Smooth muscle cell (in vitro differentiated cells): Measurements from ENCODE around the gene PTPN14. TPM values are rescaled to one million over a fixed set of nuclear protein-coding genes. Genes with fewer than 3 reads are reported as not detected.

ENCODE experiments used
- DNase-seq: peaks from one replicate; lab custom pipeline; 2025; ENCODE audit not compliant: unreplicated experiment; lab: John Stamatoyannopoulos, UW
- H2AFZ ChIP-seq: fragments of 200-600 bp; sonication (generic); 2 replicates; pipeline ENCODE4 v1.6.0; 2016; ENCODE audit warnings: antibody characterized with exemption, low read depth, mild to moderate bottlenecking
- H3F3A ChIP-seq: fragments of 200-600 bp; sonication (generic); 2 replicates; pipeline ENCODE4 v1.6.0; 2017; ENCODE audit warnings: antibody characterized with exemption, low read depth
- H3K27ac ChIP-seq: fragments of 200-600 bp; sonication (generic); 2 replicates; pipeline ENCODE4 v1.5.1; 2016; ENCODE audit warnings: low read depth, mild to moderate bottlenecking
- H3K27me3 ChIP-seq: fragments of 200-600 bp; sonication (generic); 2 replicates; pipeline ENCODE4 v1.6.1; 2016; ENCODE audit warnings: low read depth, mild to moderate bottlenecking
- H3K36me3 ChIP-seq: fragments of 200-600 bp; sonication (generic); 2 replicates; pipeline ENCODE4 v1.5.1; 2016; ENCODE audit warnings: low read depth
- H3K4me1 ChIP-seq: fragments of 200-600 bp; sonication (generic); 2 replicates; pipeline ENCODE4 v1.5.1; 2016; ENCODE audit warnings: low read depth
- H3K4me2 ChIP-seq: fragments of 200-600 bp; sonication (generic); 2 replicates; pipeline ENCODE4 v1.6.0; 2016; ENCODE audit warnings: mild to moderate bottlenecking
- H3K4me3 ChIP-seq: fragments of 200-600 bp; sonication (generic); 2 replicates; pipeline ENCODE4 v1.5.1; 2016; ENCODE audit warnings: mild to moderate bottlenecking
- H3K79me2 ChIP-seq: fragments of 200-600 bp; sonication (generic); 2 replicates; pipeline ENCODE4 v1.6.0; 2016; ENCODE audit warnings: low read depth, mild to moderate bottlenecking
- H3K9ac ChIP-seq: fragments of 200-600 bp; sonication (generic); 2 replicates; pipeline ENCODE4 v1.6.0; 2016; ENCODE audit warnings: low read depth
- H3K9me3 ChIP-seq: fragments of 200-600 bp; sonication (generic); replicated peaks from 2 replicates; pipeline ENCODE4 v1.5.1; 2016; ENCODE audit warnings: low read depth
- H4K20me1 ChIP-seq: fragments of 200-600 bp; sonication (generic); 2 replicates; pipeline ENCODE4 v1.6.0; 2016; ENCODE audit warnings: low read depth
- WGBS: methylation state at CpG from one replicate; pipeline ENCODE4 v1.1.7; 2016; ENCODE audit warnings: low lambda C conversion rate; 5-methylcytosine and 5-hydroxymethylcytosine counted together
- polyA plus RNA-seq: library from polyadenylated mRNA; unstranded; fragments of >200 nt; fragmentation: Nextera tagmentation; extraction: Ambion mirVana; gene quantifications from 2 replicates; pipeline ENCODE4 v1.2.1, GENCODE V29; 2016
- total RNA-seq: library from RNA; depleted of rRNA; stranded (reverse); fragments of >200 nt; gene quantifications from 2 replicates; pipeline ENCODE4 v1.2.3, GENCODE V29; 2014
- TF ChIP-seq, protein P1 (sequence below): fragments of 200-600 bp; sonication (generic); IDR thresholded peaks from 2 replicates; pipeline ENCODE4 v1.5.1; 2017; ENCODE audit warnings: borderline replicate concordance, mild to moderate bottlenecking, antibody characterized with exemption; ENCODE audit not compliant: insufficient read depth, poor library complexity, severe bottlenecking

The PTPN14 gene
- total and polyA plus RNA-seq, 2 experiments from 2014 or later = 13.7 to 28.6 TPM

DNA sequence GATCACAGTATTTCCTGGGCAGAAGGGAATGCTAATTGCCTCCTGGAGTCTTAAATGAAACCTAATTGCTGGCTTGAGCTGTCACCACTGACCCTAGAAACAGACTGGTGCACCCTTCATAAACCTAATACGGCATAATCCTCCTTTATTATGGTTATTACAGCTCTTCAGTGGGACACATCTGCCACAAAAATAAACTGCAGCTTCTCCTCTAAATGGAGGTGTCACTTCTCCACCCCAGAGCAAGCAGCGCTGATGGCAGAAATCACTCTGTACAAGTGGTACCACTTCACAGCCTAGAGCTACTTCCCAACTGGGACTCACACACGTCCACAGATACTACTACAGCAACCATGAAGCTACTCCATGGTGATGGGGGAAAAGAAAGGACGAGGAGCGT lies 11.1 kb downstream of the PTPN14 start:
- H4K20me1 ChIP-seq = peaks cover 100% of the 10 kb centered on the region

DNA sequence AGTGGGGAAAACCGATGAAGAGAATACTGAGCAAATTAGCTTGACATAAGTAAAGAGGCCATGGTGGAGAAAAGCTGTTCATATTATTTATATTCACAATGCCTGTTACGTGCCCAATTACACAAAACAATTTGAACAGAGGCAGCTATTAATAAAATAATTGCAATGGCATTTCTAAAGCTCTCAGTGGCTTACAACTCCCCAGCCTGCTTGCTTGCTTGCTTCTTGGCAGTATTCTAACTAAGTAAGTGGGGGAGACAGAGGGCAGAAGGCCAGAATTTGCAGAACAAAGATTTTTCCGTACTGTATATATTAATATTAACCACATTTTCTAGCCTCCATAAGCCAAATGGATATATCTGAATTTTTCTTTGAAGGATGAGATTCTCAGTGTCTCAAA lies 12.9 kb downstream of the PTPN14 start:
- no peaks in the 10 kb centered on the region for H3K36me3 ChIP-seq
- peaks cover 6% of the 10 kb centered on the region for H3K4me1 ChIP-seq
- H3K27ac ChIP-seq = no peak overlapping the region
- no peaks in the 10 kb centered on the region for H3F3A ChIP-seq
- no peak overlapping the region for H3K4me2 ChIP-seq
- peaks cover 99% of the 10 kb centered on the region for H4K20me1 ChIP-seq
- no peak for DNase-seq
- H3K9me3 ChIP-seq = no peaks in the 10 kb centered on the region
- H2AFZ ChIP-seq = no peak overlapping the region
- H3K4me3 ChIP-seq = no peak overlapping the region
- no peak overlapping the region for H3K9ac ChIP-seq
- H3K79me2 ChIP-seq = peaks cover 99% of the 10 kb centered on the region
- TF ChIP-seq, protein P1, sequence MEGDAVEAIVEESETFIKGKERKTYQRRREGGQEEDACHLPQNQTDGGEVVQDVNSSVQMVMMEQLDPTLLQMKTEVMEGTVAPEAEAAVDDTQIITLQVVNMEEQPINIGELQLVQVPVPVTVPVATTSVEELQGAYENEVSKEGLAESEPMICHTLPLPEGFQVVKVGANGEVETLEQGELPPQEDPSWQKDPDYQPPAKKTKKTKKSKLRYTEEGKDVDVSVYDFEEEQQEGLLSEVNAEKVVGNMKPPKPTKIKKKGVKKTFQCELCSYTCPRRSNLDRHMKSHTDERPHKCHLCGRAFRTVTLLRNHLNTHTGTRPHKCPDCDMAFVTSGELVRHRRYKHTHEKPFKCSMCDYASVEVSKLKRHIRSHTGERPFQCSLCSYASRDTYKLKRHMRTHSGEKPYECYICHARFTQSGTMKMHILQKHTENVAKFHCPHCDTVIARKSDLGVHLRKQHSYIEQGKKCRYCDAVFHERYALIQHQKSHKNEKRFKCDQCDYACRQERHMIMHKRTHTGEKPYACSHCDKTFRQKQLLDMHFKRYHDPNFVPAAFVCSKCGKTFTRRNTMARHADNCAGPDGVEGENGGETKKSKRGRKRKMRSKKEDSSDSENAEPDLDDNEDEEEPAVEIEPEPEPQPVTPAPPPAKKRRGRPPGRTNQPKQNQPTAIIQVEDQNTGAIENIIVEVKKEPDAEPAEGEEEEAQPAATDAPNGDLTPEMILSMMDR = no peak
- 85% methylated on average over 3 of the region's 3 CpGs for WGBS
- no peaks in the 10 kb centered on the region for H3K27me3 ChIP-seq

More for the DNA sequence above, 11.1 kb downstream of the PTPN14 start:
- Histone ChIP-seq H3K27ac (no peak overlapping the region), H3K36me3 (no peaks in the 10 kb centered on the region), H3K9ac (no peak overlapping the region), H3K9me3 (no peaks in the 10 kb centered on the region), H3K4me2 (no peak overlapping the region), H3K4me3 (no peak overlapping the region), H3K4me1 (peaks cover 6% of the 10 kb centered on the region), H3K79me2 (peaks cover 100% of the 10 kb centered on the region), H2AFZ (no peak overlapping the region), H3F3A (no peaks in the 10 kb centered on the region), H3K27me3 (no peaks in the 10 kb centered on the region)
- TF ChIP-seq, protein P1 = no peak
- 74% methylated on average over 5 of the region's 5 CpGs for WGBS
- DNase-seq = no peak

DNA sequence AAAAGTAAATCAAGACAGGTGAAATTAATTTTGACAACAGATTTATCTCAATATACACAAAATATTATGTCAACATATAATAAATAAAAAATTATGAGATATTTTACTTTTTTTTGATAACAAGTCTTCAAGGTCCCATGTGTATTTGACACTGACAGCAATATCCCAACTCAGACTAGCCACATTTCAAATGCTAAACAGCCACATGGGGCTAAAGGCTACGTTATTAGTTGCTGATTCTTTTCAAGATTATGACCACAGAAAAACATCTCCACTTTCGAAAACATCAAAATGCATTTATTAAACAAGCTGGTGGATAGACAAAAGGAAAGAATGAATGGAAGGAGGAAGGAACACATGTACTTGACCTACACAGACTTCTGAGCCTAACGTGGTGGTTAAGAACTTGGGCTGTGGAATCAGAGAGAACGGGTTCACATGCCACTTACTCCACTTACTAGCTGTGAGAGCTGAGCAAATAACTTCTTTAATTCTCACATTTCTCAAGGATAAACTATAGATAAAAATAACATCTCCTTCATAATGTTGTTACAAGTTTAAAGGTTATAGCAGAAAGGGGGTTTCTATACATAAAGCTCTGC lies 13.4 kb downstream of the PTPN14 start:
- Histone ChIP-seq H3K9me3 (no peaks in the 10 kb centered on the region), H3F3A (no peaks in the 10 kb centered on the region), H4K20me1 (peaks cover 99% of the 10 kb centered on the region), H3K9ac (no peak overlapping the region), H3K27me3 (no peaks in the 10 kb centered on the region), H3K27ac (no peak overlapping the region), H3K36me3 (no peaks in the 10 kb centered on the region), H2AFZ (no peak overlapping the region), H3K4me3 (no peak overlapping the region), H3K79me2 (peaks cover 99% of the 10 kb centered on the region), H3K4me1 (peaks cover 6% of the 10 kb centered on the region), H3K4me2 (no peak overlapping the region)
- no peak for DNase-seq
- 73% methylated on average over 4 of the region's 4 CpGs for WGBS
- TF ChIP-seq, protein P1 = no peak

DNA sequence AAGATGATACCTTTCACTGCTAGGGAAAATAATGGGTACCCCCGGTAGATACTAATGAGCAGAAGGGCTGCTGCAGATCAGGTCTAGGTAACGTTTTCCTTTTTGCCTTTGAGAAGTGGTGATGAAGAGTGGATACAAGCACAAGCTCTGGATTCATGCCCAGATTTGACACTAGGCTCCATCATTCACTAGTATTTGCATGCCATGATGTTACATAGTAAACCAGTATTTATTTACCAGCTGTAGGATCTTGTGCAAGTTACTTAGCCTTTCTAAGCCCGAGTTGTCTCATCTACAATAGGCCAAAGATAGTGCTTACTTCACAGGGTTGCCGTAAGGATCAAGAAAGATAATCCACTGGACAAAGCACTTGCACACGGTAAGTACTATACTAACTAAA lies 14.2 kb downstream of the PTPN14 start:
- Histone ChIP-seq H3F3A (no peaks in the 10 kb centered on the region), H3K36me3 (no peaks in the 10 kb centered on the region), H3K79me2 (peaks cover 99% of the 10 kb centered on the region), H3K9ac (no peak overlapping the region), H3K27me3 (no peaks in the 10 kb centered on the region), H3K4me1 (peaks cover 6% of the 10 kb centered on the region), H2AFZ (no peak overlapping the region), H4K20me1 (peaks cover 99% of the 10 kb centered on the region), H3K4me3 (no peak overlapping the region), H3K27ac (no peak overlapping the region), H3K4me2 (no peak overlapping the region), H3K9me3 (no peaks in the 10 kb centered on the region)
- 96% methylated on average over 5 of the region's 5 CpGs for WGBS
- no peak for DNase-seq
- TF ChIP-seq, protein P1 = no peak
